ENCODE measurements around the gene HCK. TPM values are rescaled to one million over a fixed set of nuclear protein-coding genes. Genes with fewer than 3 reads are reported as not detected.

HCK gene
- total RNA-seq, result 1 to 10 TPM; 5.5 to 9.7 TPM
- long read RNA-seq, transcript HCK-207 (13 exons, 2,101 nt), result major isoform, 5 of 14 reads
- long read RNA-seq, partial matches to known transcripts, result 3 of 14 reads
- long read RNA-seq, other reads (novel, unspliced or antisense), result 3 of 14 reads

GRCh38 chr20:32052090-32052777, at the start of gene HCK:
HCK (plus strand) TSS chr20:32052242.
- peak; percentile 52 for ATAC-seq
- intact Hi-C loops (cut with DNase I, micrococcal nuclease), result no loop called here
- DNase-seq, result peak in 1 of 2 donors; percentile 32

- ATAC-seq, result no peak
- no peak for DNase-seq
- intact Hi-C loops (cut with DNase I, micrococcal nuclease), result no loop called here
These were observed 48.7 kb upstream of the HCK start for GRCh38 chr20:32003325-32003724.

- DNase-seq, result no peak
- intact Hi-C loops (cut with DNase I, micrococcal nuclease), result no loop called here
- no peak for ATAC-seq
These were observed 47.1 kb upstream of the HCK start for GRCh38 chr20:32004963-32005362.

- ATAC-seq (no peak), DNase-seq (no peak)
- intact Hi-C loops (cut with DNase I, micrococcal nuclease), result no loop called here
These were observed 46.0 kb upstream of the HCK start for GRCh38 chr20:32006053-32006452.

GRCh38 chr20:32006841-32007786, 44.9 kb upstream of the HCK start:
- DNase-seq, result no peak
- no peak for ATAC-seq
- intact Hi-C loops (cut with DNase I, micrococcal nuclease), result no loop called here

GRCh38 chr20:32007787-32008616, 44.0 kb upstream of the HCK start:
- ATAC-seq, result no peak
- intact Hi-C loops (cut with DNase I, micrococcal nuclease), result no loop called here
- DNase-seq, result no peak

- intact Hi-C loops (cut with DNase I, micrococcal nuclease), result no loop called here
- DNase-seq (no peak), ATAC-seq (no peak)
These were observed 42.5 kb upstream of the HCK start for GRCh38 chr20:32009564-32009963.

- DNase-seq (no peak), ATAC-seq (no peak)
- intact Hi-C loops (cut with DNase I, micrococcal nuclease), result no loop called here
These were observed 41.9 kb upstream of the HCK start, which contains the start of gene CCM2L for GRCh38 chr20:32010101-32010500. CCM2L (plus strand) TSS chr20:32010438; CDS start chr20:32010455, 17 bp downstream.

- ATAC-seq (no peak), DNase-seq (no peak)
- intact Hi-C loops (cut with DNase I, micrococcal nuclease), result no loop called here
These were observed 41.4 kb upstream of the HCK start for GRCh38 chr20:32010666-32011065.

- DNase-seq (no peak), ATAC-seq (no peak)
- intact Hi-C loops (cut with DNase I, micrococcal nuclease), result no loop called here
These were observed 39.8 kb upstream of the HCK start for GRCh38 chr20:32012159-32012688.

- no peak for ATAC-seq
- no peak for DNase-seq
- intact Hi-C loops (cut with DNase I, micrococcal nuclease), result no loop called here
These were observed 38.7 kb upstream of the HCK start for GRCh38 chr20:32013326-32013725.

GRCh38 chr20:32017711-32018251, 34.3 kb upstream of the HCK start:
- intact Hi-C loops (cut with DNase I, micrococcal nuclease), result no loop called here
- ATAC-seq, result peak; percentile 89
- DNase-seq, result peak; percentile 57 to 77

GRCh38 chr20:32018269-32019155, 33.5 kb upstream of the HCK start:
- DNase-seq (peak; percentile 62 to 77), ATAC-seq (peak; percentile 85)
- intact Hi-C loops (cut with DNase I, micrococcal nuclease), result no loop called here

GRCh38 chr20:32019156-32019510, 32.9 kb upstream of the HCK start:
- DNase-seq, result peak in 1 of 2 donors; percentile 28
- peak; percentile 24 for ATAC-seq
- intact Hi-C loops (cut with DNase I, micrococcal nuclease), result no loop called here

- DNase-seq, result no peak
- ATAC-seq, result no peak
- intact Hi-C loops (cut with DNase I, micrococcal nuclease), result no loop called here
These were observed 32.2 kb upstream of the HCK start for GRCh38 chr20:32019563-32020463.

GRCh38 chr20:32021091-32021490, 31.0 kb upstream of the HCK start:
- DNase-seq (no peak), ATAC-seq (no peak)
- intact Hi-C loops (cut with DNase I, micrococcal nuclease), result no loop called here

Data from left colon (tissue), 2 donors.